NCI-H146 (cell line): ENCODE results near the gene SP7.
A peak's percentile ranks its signal among the peaks of the same experiment; 100 is the strongest.
"Not testable (repeated sequence)": the region's sequence is repeated elsewhere in the genome, so short reads cannot be mapped to it uniquely, and the experiment has no call there.

Experiments
- DNase-seq: peaks from one replicate; lab custom pipeline; 2025; lab: John Stamatoyannopoulos, UW

The SP7 gene

DNA sequence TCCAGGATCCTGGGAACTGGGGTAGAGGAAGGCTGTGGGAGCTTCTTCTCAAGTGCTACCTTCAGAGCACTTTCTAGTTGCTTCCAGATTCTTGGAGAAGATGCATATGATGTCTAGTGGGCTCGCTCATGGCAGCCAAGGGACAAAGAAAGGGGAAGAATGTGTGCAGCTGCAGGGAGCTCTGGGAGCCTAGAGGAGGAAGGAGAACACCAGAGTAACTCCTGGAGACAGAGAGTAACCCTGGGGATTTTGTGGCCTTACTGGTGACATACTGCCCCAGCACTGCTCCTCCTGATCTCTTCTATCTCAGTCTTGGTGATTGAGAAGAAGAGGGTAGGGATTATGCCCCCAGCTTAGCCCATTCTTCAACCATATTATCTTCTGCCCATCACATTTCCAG lies 10.3 kb upstream of the SP7 start:
- no peak for DNase-seq

GRCh38 chr12:53345486-53346188 lies 9.5 kb upstream of the SP7 start:
- DNase-seq: no peak

GRCh38 chr12:53344824-53345485 lies 8.8 kb upstream of the SP7 start:
- DNase-seq: peak; percentile 59

GRCh38 chr12:53344487-53344823 lies 8.3 kb upstream of the SP7 start:
- DNase-seq: no peak

- no peak for DNase-seq
These were observed 7.8 kb upstream of the SP7 start for GRCh38 chr12:53343969-53344368.

DNA sequence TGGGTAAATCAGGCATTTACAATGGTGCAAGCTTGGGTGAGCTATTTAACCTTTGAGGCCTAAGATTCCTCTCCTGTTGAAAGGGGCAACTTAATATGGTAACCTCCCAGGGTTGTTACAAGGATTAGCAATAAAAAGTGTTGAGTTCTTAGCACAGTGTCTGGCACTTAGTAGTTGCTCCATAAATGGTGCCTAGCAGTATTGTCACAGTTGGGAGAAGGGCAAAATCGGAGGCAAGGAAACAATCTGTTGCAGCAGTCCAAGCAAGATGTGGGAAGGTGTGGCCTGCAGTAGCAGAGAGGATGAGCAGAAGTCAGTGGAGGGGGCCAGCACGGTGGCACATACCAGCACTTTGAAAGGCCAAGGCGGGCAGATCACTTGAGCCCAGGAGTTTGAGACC lies 7.3 kb upstream of the SP7 start:
- no peak for DNase-seq

DNA sequence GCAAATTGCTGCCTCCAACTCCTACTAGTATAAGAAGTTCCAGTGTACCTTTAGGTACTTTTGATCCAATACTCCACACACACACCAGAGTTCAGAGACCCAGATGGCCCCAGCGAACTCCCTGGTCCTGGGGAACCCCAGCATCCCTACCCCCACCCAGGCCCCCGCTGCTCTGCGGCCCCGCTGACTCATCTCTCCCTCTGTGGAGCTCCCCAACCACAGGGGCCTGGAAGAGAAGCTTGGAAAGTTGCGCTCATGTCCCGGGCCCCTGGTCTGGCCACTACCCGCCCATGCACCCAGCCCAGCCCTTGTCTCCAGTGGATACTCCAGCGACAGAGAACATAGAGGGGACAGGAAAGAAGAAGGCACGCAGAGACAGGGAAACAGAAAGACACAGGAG lies 4.2 kb upstream of the SP7 start:
- no peak for DNase-seq

- DNase-seq: no peak
These were observed 2.8 kb upstream of the SP7 start for GRCh38 chr12:53338916-53339315.

- peak; percentile 72 for DNase-seq
These were observed 1.9 kb upstream of the SP7 start for GRCh38 chr12:53338017-53338416.

GRCh38 chr12:53334822-53335221 lies 1.3 kb downstream of the SP7 start:
- DNase-seq: no peak

GRCh38 chr12:53333845-53334244 lies 2.3 kb downstream of the SP7 start:
- no peak for DNase-seq

- DNase-seq: no peak
These were observed 2.9 kb downstream of the SP7 start for GRCh38 chr12:53333289-53333688.

GRCh38 chr12:53332744-53333143 lies 3.4 kb downstream of the SP7 start:
- DNase-seq: no peak

- not testable (repeated sequence) for DNase-seq
These were observed 3.8 kb downstream of the SP7 start for GRCh38 chr12:53332339-53332738.

DNA sequence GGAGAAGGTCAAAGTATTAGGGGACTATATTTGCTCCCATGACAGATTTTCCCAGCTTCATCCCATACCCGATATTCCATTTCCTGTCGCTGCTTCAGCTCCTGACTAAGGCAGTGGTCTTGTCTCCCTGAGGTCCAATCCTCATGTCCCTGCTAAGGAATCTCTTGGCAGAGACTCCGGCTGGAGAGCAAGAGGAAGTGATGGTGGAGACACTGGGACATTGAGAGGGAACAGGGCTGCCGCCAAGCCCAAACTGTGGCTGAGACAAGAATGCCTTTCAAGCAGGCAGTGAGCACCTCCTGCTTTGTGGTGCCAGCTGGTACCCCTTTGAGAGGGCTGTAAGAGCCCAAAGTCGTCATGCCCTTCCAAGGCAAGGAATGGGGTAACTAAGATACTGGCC lies 5.5 kb downstream of the SP7 start:
- DNase-seq: no peak

- peak; percentile 52 for DNase-seq
These were observed 8.1 kb downstream of the SP7 start for GRCh38 chr12:53328043-53328435.

DNA sequence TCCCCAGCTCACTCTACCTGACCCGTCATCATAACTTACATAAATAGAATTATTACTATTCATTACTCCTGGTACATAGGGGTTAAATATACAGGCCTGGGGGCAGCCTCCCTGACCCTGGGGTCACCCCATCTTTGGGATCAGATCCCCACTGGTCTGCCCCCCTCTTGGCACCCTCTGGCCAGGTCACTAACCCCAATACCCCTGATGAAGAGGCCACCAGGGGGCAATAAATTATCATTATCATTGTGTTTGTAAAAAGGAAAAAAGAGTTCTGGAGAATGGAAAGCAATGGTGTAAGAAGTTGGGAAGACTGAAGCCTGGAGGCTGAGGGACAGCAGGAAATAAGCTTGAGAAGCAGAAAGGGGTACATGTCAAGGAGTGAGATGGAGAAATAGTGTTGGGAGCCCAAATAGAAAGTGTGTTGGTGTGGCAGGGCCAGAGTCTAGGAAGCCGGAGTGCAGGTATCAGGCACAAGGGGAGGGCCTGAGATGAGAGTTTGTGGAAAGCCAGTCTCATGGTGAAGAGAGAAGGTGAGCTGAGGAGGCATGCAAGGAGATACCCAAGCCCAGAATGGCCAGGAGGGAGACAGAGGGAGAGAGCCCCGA lies 8.6 kb downstream of the SP7 start:
- no peak for DNase-seq

- peak; percentile 21 for DNase-seq
These were observed 9.5 kb downstream of the SP7 start for GRCh38 chr12:53326460-53327185.

GRCh38 chr12:53325511-53326061 lies 10.6 kb downstream of the SP7 start:
- DNase-seq: peak; percentile 58

GRCh38 chr12:53324779-53325510 lies 11.2 kb downstream of the SP7 start:
- DNase-seq: peak; percentile 93

- no peak for DNase-seq
These were observed 11.9 kb downstream of the SP7 start for GRCh38 chr12:53324113-53324778.
